ENCODE results near the gene KIAA1210.
A peak's percentile ranks its signal among the peaks of the same experiment; 100 is the strongest.
"Not testable (repeated sequence)": the region's sequence is repeated elsewhere in the genome, so short reads cannot be mapped to it uniquely, and the experiment has no call there.

KIAA1210 gene

DNA sequence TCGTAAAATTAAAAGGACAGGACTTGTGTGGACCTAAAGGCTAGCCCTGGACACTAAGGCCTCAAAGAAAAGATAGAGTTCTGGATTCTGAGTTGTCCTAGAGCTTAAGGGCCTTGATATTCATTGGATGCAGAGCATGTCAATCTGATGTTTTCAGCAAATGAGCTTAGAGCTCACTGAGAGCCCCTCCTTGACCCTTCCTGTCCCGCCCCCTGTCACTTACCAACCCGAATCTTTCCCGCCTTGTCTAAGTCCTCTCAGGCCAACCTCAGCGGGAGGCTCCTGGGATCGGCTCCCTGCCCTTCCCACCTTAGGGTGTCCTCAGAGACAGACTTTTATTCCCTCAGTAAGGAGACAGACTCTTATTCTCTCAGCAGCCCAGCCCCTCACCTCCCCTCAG is 54.9 kb downstream of the KIAA1210 start, which contains the start of gene CT47C1:
TSS of gene CT47C1 (plus strand) at position 250 of the 400 bp plus-strand sequence. CDS start 233 bp downstream, outside the sequence.
- ATAC-seq (no peak), DNase-seq (no peak)
- H3K4me3 Mint-ChIP-seq, result no peak within 1 kb of the TSS
- no peaks in the 10 kb centered on the region for H3K4me1 Mint-ChIP-seq
- peaks cover 7% of the 10 kb centered on the region for H3K27me3 Mint-ChIP-seq
- H3K27ac Mint-ChIP-seq, result no peak within 1 kb of the TSS
- no peaks in the 10 kb centered on the region for H3K9me3 Mint-ChIP-seq

DNA sequence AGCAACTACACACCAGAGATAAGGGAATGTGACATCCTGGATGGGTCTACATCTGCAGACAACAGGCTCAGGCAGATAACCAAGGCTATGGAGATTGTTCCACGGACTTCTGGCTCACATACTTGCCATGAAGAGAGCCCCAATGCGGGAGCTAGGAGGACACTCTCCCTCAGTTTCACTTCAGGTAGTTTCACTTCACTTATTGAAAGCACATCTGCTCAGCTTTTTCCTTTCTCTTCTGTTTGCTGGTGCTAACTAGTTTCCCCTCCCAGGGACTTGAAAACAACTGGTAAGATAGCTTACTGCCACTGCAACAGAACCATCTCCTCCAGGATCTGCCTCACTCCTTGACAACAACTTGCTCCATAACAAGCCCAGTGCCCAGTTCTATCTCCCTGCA is 56.2 kb downstream of the KIAA1210 start:
- no peaks in the 10 kb centered on the region for H3K9me3 Mint-ChIP-seq
- no peaks in the 10 kb centered on the region for H3K4me1 Mint-ChIP-seq
- peaks cover 6% of the 10 kb centered on the region for H3K27me3 Mint-ChIP-seq
- no peak overlapping the region for H3K27ac Mint-ChIP-seq
- no peak overlapping the region for H3K4me3 Mint-ChIP-seq
- DNase-seq, result no peak
- no peak for ATAC-seq

DNA sequence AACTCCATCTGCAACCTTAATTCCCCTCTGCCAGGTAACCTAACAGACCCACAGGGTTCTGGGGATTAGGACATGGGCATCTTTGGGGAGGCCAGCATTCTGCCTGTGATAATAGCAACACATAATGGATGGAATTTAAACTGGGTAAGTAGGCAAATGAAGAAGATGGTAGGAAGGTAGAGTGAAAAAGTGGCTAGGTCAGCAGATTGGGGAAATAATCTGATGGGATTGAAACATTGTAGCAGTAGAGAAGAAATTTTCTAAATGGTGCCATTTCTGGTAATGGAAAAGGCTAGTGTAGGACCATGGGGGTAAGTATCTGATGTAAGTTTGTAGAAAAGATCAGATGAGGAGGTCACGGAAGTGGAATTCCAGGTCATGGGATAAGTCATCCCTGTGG is 57.9 kb downstream of the KIAA1210 start:
- Mint-ChIP-seq H3K27me3 (peaks cover 4% of the 10 kb centered on the region), H3K4me3 (no peak overlapping the region), H3K9me3 (no peaks in the 10 kb centered on the region), H3K27ac (no peak overlapping the region), H3K4me1 (no peaks in the 10 kb centered on the region)
- no peak for ATAC-seq
- DNase-seq, result no peak

DNA sequence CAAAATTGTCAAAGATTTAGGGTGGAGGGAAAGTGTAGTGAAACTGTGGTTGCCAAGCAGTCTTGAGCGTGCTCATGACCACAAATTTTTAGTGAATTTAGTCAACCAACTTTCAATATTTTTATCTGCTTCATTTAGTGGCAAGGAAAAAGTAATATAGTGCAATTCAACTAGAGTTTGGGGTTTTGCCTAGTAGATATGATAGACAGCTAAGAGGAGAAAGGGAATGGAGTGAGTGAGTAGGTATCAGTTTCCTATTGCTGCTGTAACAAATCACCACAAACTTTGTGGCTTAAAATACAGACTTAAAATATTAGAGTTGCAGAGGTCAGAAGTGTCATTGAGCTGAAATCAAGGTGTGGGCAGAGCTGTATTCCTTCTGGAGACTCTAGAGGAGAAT is 58.5 kb downstream of the KIAA1210 start:
- ATAC-seq (peak; percentile 85), DNase-seq (no peak)
- no peak overlapping the region for H3K27ac Mint-ChIP-seq
- no peaks in the 10 kb centered on the region for H3K27me3 Mint-ChIP-seq
- no peaks in the 10 kb centered on the region for H3K9me3 Mint-ChIP-seq
- H3K4me3 Mint-ChIP-seq, result no peak overlapping the region
- no peaks in the 10 kb centered on the region for H3K4me1 Mint-ChIP-seq

DNA sequence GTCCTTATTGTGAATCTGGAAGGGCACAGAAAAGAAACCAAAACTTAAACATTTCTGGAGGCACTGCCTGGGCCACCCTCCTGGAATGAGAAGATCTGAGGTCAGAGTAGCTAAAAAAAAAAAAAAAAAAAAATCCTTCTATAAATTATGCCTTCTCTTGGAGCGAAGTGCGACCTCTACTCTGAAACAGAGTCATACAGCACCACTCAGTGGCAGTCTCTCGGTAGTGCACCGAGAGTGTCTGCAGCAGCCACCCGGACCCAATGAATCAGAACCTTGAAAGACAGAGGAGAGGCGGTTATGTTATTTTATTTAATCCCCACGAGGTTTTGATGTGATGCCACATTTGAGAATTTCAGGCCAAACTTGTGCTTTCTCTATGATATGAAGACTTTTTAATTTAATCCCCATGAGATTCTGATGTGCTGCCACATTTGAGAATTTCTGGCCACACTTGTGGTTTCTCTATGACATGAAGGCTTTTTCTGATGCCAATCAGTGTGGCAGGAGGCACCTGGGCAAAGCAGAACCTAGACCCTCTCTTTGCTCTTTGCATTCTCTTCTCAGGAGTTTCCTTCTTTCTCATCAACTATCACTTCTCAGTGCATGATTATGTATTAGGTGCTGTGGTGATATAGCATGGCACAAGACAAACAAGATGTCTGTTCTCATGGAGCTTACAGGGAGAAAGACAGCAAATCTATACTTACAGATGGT is 60.4 kb downstream of the KIAA1210 start:
- no peak overlapping the region for H3K27ac Mint-ChIP-seq
- peak; percentile 25 to 54 for DNase-seq
- H3K4me1 Mint-ChIP-seq, result no peaks in the 10 kb centered on the region
- no peaks in the 10 kb centered on the region for H3K27me3 Mint-ChIP-seq
- H3K9me3 Mint-ChIP-seq, result no peaks in the 10 kb centered on the region
- no peak overlapping the region for H3K4me3 Mint-ChIP-seq
- peak; percentile 72 for ATAC-seq

DNA sequence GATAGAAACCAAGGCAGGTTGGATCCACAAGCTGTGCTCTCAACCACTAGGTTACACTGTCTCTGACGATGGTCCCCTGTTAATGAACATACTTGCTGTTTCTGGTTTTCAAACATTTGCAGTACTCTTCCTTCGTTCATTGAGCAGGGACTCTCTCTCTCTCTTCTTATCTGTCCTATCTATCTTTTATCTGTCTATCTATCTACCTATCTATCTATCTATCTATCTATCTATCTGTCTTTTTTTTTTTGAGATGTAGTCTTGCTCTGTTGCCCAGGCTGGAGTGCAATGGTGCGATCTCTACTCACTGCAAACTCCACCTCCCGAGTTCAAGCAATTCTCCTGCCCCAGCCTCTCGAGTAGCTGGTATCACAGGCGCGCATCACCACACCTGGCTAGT is 64.2 kb downstream of the KIAA1210 start:
- Mint-ChIP-seq H3K4me1 (no peaks in the 10 kb centered on the region), H3K27ac (peak overlapping the region in 1 of 2 donors; percentile 2), H3K4me3 (no peak overlapping the region), H3K27me3 (no peaks in the 10 kb centered on the region), H3K9me3 (no peaks in the 10 kb centered on the region)
- DNase-seq (no peak), ATAC-seq (no peak)

DNA sequence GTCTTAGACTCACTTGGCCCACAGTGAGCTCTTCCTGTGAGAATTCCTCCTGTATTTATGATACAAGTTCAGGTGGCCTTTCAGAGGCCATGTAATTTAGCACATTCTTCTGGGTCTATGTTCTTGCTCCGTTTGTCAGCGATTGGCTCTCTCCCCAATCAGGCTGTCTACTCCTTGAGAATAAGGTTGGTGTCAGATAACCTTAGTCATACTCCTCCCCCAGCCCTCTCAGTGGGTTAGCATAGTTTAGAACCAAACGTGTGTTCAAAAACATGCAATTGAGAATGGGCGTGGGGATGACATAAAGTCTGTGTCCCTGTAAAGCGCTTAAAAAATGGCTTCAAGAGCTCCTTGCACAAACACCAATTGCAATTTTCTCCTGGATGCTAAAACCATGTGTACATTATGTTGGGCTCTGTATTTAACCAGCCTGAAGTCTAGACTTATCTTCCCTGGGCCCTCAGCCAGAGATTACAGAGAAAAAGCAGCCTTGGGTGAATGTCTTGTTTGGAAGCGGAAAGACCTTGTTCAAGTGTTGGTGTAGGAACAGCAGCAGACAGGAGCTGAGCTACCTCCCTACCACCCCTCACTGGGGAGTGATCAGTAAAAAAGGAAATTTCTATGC is 64.8 kb downstream of the KIAA1210 start:
- H3K27ac Mint-ChIP-seq, result no peak overlapping the region
- H3K27me3 Mint-ChIP-seq, result no peaks in the 10 kb centered on the region
- ATAC-seq, result no peak
- H3K4me3 Mint-ChIP-seq, result no peak overlapping the region
- no peak for DNase-seq
- no peaks in the 10 kb centered on the region for H3K9me3 Mint-ChIP-seq
- no peaks in the 10 kb centered on the region for H3K4me1 Mint-ChIP-seq

DNA sequence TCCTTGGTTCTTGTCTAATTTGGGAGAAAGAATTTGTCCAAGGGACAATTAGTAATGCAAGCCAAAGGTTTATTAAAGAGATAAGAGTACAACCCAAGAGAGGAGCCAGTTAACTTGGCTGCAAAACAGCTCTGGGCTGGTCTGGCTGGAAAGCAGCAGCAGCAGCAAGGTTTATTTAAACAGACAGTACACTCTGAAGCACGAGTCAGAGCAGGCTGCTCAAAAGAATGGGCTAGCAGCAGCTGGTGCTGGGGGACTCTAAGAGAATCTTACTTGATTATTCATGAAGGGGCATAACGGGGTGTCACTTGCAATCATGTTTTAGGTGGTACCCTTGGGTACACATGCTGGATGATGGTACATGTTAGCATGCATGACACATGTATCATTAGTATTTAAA is 71.9 kb downstream of the KIAA1210 start:
- no peak for ATAC-seq
- no peak overlapping the region for H3K4me3 Mint-ChIP-seq
- DNase-seq, result no peak
- no peaks in the 10 kb centered on the region for H3K4me1 Mint-ChIP-seq
- no peaks in the 10 kb centered on the region for H3K9me3 Mint-ChIP-seq
- no peak overlapping the region for H3K27ac Mint-ChIP-seq
- no peaks in the 10 kb centered on the region for H3K27me3 Mint-ChIP-seq

DNA sequence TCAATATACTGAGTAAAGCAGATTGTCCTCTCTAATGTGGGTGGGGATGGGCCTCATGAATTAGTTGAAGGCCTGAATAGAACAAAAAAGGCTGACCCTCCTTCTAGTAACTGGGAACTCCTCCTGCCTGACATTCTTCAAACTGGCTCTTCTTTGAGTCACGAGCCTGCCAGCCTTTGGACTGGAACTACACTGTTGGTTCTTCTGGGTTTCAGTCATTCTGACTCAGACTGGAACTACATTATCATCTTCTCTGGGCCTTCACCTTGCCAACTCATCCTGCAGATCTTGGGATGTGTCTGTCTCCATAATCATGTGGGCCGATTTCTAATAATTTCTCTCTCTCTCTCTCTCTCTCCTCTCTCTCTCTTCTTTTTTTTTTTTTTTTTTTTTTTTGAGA is 81.7 kb downstream of the KIAA1210 start:
- ATAC-seq (no peak), DNase-seq (no peak)
- H3K9me3 Mint-ChIP-seq, result no peaks in the 10 kb centered on the region
- no peak overlapping the region for H3K27ac Mint-ChIP-seq
- no peaks in the 10 kb centered on the region for H3K4me1 Mint-ChIP-seq
- no peak overlapping the region for H3K4me3 Mint-ChIP-seq
- peaks cover 16% of the 10 kb centered on the region for H3K27me3 Mint-ChIP-seq

DNA sequence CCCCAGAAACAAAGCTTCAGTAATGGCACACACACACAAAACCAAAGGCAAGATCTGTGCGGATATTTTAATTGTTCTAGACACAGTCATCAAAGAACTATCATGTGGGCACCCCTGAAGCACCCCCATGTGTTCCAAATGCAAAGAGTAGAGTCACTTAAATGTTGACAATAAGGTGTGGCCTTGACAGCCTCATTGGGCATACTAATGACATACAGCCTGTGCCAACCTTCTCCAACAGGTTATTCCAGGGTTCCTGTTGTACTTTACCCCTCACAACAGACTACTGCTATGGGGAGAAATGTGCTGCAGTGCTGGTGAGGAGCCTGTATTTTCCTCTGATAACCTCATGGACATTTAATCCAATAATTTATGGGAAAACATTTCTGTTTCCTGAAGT is 84.6 kb downstream of the KIAA1210 start:
- Mint-ChIP-seq H3K4me1 (no peaks in the 10 kb centered on the region), H3K27me3 (peaks cover 8% of the 10 kb centered on the region), H3K9me3 (no peaks in the 10 kb centered on the region), H3K27ac (no peak overlapping the region), H3K4me3 (no peak overlapping the region)
- no peak for ATAC-seq
- DNase-seq, result no peak

DNA sequence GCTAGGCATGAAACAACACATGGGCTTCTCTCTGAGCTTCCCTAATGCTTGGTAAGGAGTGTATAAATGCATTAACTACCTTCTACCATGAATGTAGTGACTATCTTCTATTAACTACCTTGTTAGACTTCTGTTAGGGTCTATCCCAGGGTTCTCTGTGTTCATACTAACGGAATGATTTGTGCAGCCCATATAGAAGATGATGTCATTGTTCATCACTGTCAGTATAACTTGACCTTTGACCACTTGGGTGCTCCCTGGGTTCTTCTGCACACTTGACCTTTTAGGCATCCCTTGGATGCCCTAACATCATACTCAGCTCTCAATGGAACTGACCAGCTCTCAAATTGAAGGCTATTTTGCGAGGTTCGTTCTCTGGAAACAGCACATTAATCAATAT is 85.6 kb downstream of the KIAA1210 start:
- Mint-ChIP-seq H3K9me3 (no peaks in the 10 kb centered on the region), H3K4me1 (no peaks in the 10 kb centered on the region), H3K27ac (no peak overlapping the region), H3K27me3 (no peaks in the 10 kb centered on the region), H3K4me3 (no peak overlapping the region)
- ATAC-seq (no peak), DNase-seq (no peak)

DNA sequence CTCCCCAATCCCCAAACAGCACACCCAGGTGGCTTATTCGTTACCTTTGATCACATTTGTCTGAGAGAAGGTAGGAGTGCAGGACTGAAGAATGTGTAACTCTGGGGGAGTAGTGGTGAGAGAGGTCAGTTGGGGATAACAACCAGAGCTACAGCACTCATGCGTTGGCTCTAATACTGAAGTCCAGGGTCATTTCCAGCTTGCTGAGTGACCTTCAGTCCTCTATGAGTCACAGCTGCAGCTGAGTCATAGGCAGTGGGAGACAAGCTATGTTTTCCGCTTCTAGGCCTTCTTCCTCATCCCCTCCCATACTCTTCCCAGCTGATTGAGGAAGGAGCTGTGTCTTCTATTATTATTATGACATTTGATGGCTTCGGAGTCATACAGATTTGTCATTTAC is 86.4 kb downstream of the KIAA1210 start:
- H3K27me3 Mint-ChIP-seq, result no peaks in the 10 kb centered on the region
- H3K9me3 Mint-ChIP-seq, result no peaks in the 10 kb centered on the region
- no peak overlapping the region for H3K27ac Mint-ChIP-seq
- no peak overlapping the region for H3K4me3 Mint-ChIP-seq
- ATAC-seq, result no peak
- H3K4me1 Mint-ChIP-seq, result no peaks in the 10 kb centered on the region
- DNase-seq, result no peak

DNA sequence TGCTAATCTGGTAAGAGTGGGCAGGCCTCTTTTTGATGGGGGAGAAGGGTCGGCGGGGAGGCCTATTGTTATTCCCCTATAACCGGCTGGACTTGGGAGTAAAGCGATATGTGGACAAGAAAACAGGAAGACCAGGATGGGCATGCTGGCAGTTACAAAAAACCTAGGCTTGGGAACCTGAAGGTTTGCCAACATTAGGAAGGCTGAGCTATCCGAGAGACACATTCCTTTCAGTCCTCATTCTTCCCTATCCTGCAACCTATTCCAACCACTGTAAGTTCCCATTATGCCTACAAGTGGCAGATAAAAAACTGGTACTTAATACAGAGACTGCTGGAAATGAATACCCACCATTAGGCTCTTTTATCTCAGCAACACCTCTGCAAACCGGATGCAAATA is 87.2 kb downstream of the KIAA1210 start:
- no peaks in the 10 kb centered on the region for H3K4me1 Mint-ChIP-seq
- ATAC-seq (no peak), DNase-seq (no peak)
- no peak overlapping the region for H3K27ac Mint-ChIP-seq
- no peaks in the 10 kb centered on the region for H3K9me3 Mint-ChIP-seq
- H3K27me3 Mint-ChIP-seq, result no peaks in the 10 kb centered on the region
- H3K4me3 Mint-ChIP-seq, result no peak overlapping the region

DNA sequence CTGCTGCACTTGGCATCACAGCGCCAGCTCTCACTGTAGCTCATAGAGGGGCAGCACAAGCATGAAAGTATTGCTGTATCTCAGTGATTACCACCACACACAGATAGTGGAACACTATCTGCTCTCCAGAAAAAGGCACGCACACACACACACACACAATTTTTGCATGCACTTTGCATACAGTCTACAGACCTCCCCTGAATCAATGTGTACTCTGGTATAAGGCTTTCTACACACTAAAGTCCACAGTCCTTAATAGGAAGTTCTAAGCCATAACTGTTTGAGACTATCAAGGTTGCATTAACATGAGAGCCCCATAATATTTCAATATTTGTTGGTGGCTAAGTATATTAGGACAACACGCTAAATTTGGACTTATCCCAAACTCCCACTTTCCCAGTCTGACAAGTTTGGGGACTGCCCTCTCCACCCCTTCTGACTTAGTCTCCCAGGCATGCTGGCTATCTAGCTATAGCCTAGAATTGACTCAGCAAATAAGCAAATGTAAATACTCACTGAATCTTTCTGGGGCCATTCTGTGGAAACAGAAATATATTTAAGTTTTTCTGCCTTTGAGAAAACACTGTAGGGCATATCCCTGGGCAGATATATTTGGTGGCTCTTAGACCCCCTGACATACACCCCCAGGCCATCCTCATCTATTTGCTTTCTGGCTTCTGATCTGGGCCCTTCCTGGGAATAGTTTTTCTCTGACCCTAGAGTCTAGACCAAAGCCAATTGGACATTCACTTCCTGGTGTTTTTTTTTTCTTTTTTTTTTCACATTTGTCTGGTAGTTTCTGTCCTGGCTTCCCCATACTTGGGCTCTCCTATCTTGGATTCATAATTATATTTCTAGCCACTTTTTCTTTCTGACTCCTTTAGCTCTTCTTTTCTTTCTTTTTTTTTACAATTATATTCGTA is 91.2 kb downstream of the KIAA1210 start:
- H3K27ac Mint-ChIP-seq, result no peak overlapping the region
- ATAC-seq, result no peak
- DNase-seq, result no peak
- no peaks in the 10 kb centered on the region for H3K4me1 Mint-ChIP-seq
- H3K9me3 Mint-ChIP-seq, result peaks cover 4 to 7% of the 10 kb centered on the region in 2 donors
- H3K4me3 Mint-ChIP-seq, result no peak overlapping the region
- no peaks in the 10 kb centered on the region for H3K27me3 Mint-ChIP-seq

DNA sequence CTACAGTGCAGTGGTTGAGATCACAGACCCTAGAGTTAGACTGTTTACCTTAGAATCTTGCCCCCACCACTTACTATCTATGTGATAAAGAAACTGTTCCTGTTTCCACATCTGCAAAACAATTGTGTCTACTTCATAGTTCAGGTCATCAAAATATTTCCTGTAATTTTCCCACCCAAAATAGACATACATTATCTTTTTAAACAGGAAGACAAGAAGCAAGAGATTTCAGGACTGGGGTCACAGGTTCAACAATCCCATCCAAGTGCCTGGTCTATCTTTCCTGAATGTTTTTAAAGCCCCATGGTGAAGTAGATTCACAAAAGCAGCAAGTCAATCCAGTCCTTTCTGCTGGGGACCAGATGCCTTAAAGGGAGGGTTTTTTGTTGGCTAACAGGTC is 96.6 kb downstream of the KIAA1210 start:
- Mint-ChIP-seq H3K27me3 (no peaks in the 10 kb centered on the region), H3K4me1 (no peaks in the 10 kb centered on the region), H3K4me3 (no peak overlapping the region), H3K9me3 (peaks cover 4 to 7% of the 10 kb centered on the region in 2 donors), H3K27ac (no peak overlapping the region)
- DNase-seq (no peak), ATAC-seq (no peak)

DNA sequence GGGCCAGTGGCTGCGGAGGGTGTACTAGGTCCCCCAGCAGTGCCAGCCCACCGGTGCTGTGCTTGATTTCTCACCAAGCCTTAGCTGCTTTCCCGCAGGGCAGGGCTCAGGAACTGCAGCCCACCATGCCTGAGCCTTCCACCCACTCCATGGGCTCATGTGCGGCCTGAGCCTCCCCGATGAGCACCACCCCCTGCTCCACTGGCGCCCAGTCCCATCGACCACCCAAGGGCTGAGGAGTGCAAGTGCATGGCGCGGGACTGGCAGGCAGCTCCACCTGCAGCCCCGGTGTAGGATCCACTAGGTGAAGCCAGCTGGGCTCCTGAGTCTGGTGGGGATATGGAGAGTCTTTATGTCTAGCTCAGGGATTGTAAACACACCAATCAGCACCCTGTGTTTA is 98.0 kb downstream of the KIAA1210 start:
- not testable (repeated sequence) for H3K9me3 Mint-ChIP-seq, H3K27me3 Mint-ChIP-seq, DNase-seq, H3K27ac Mint-ChIP-seq, H3K4me3 Mint-ChIP-seq, H3K4me1 Mint-ChIP-seq, ATAC-seq
